K562 (cell line): ENCODE data around the gene LRRC9. TPM values are rescaled to one million over a fixed set of nuclear protein-coding genes. Genes with fewer than 3 reads are reported as not detected.

Source experiments
- BACH1 ChIP-seq: fragments of 200-800 bp; sonication (Bioruptor generic); IDR thresholded peaks from 2 replicates; pipeline ENCODE4 v1.6.1; 2016; ENCODE audit warnings: missing genetic modification characterization, missing compliant biosample characterization
- BRF1 ChIP-seq: IDR thresholded peaks from 3 replicates; pipeline ENCODE4 v1.6.1; 2011; ENCODE audit warnings: borderline replicate concordance, mild to moderate bottlenecking; ENCODE audit not compliant: insufficient read length; ENCODE audit errors: extremely low read depth
- KHSRP ChIP-seq: fragments of 450-650 bp; IDR thresholded peaks from 2 replicates; pipeline ENCODE4 v1.6.1; 2017
- RFX5 ChIP-seq: IDR thresholded peaks from 2 replicates; pipeline ENCODE4 v1.6.1; 2011; ENCODE audit warnings: low read depth, mild to moderate bottlenecking, improper control_type of control experiment, low read length
- SAFB2 ChIP-seq: fragments of 200-400 bp; formaldehyde crosslinking; IDR thresholded peaks from 2 replicates; pipeline ENCODE4 v1.6.1; 2018; ENCODE audit warnings: borderline replicate concordance, low read length, low read depth, moderate library complexity; ENCODE audit not compliant: severe bottlenecking
- SIRT6 ChIP-seq: IDR thresholded peaks from one replicate; pipeline ENCODE4 v1.6.1; 2012; ENCODE audit warnings: low read depth, mild to moderate bottlenecking, control low read depth, inconsistent platforms, low read length, moderate library complexity
- SMAD3 ChIP-seq: fragments of 450-650 bp; formaldehyde crosslinking; conservative IDR thresholded peaks from 2 replicates; pipeline ENCODE4 v1.4.0; 2020; ENCODE audit warnings: mild to moderate bottlenecking
- XRCC5 ChIP-seq: fragments of 200-400 bp; formaldehyde crosslinking; IDR thresholded peaks from 2 replicates; pipeline ENCODE4 v1.6.1; 2017; ENCODE audit warnings: low read depth, mild to moderate bottlenecking, low read length
- ZC3H4 ChIP-seq: sonication (generic); formaldehyde crosslinking; IDR thresholded peaks from 2 replicates; pipeline ENCODE4 v1.9.0; 2021; ENCODE audit warnings: missing genetic modification reagents, borderline replicate concordance
- ZNF551 ChIP-seq: fragments of 250-450 bp; sonication (Bioruptor Pico); IDR thresholded peaks from 2 replicates; pipeline ENCODE4 v1.5.0; 2021; ENCODE audit warnings: mild to moderate bottlenecking, moderate library complexity
- ZNF644 ChIP-seq: fragments of 200-800 bp; sonication (Bioruptor generic); IDR thresholded peaks from 2 replicates; pipeline ENCODE4 v1.6.1; 2016; ENCODE audit warnings: low read depth, missing genetic modification characterization, missing compliant biosample characterization
- ZNF717 ChIP-seq: fragments of 250-450 bp; sonication (Bioruptor Pico); IDR thresholded peaks from 2 replicates; pipeline ENCODE4 v1.5.0; 2021
- ZNF785 ChIP-seq: fragments of 250-450 bp; sonication (Bioruptor Pico); IDR thresholded peaks from 2 replicates; pipeline ENCODE4 v1.4.0; 2020; ENCODE audit warnings: mild to moderate bottlenecking
- polyA plus RNA-seq, 8 experiments: library from polyadenylated mRNA; depleted of rRNA in 4 of 8; stranded (reverse) in 5 of 8; unstranded in 3 of 8; fragments of >200 nt; fragmentation: Nextera tagmentation in 2 of 8; fragmentation: Illumina TruSeq in 1 of 8; extraction: Ambion mirVana in 2 of 8; extraction: Trizol in 1 of 8; gene quantifications; 2 replicates each; pipeline versions ENCODE4 v1.2.1 to v1.2.3, GENCODE V29; 2011 to 2014; ENCODE audit warnings: inconsistent platforms in 1 of 8, missing spikeins in 1 of 8
- total RNA-seq, 7 experiments: library from RNA; depleted of rRNA in 6 of 7; stranded (reverse); fragments of >200 nt in 6 of 7; fragmentation: Illumina TruSeq in 2 of 7; extraction: Trizol in 2 of 7; gene quantifications; 2 replicates each; pipeline versions ENCODE4 v1.2.1 to v1.2.3, GENCODE V29; 2011 to 2021; ENCODE audit warnings: low replicate concordance in 1 of 7
- TF ChIP-seq, protein P1 (sequence below): fragments of 250-450 bp; sonication (Bioruptor Pico); IDR thresholded peaks from 2 replicates; pipeline ENCODE4 v1.9.0; 2021; ENCODE audit warnings: mild to moderate bottlenecking
- TF ChIP-seq, protein P2 (sequence below): fragments of 450-650 bp; IDR thresholded peaks from 2 replicates; pipeline ENCODE4 v1.6.1; 2014; ENCODE audit warnings: low read depth, mild to moderate bottlenecking, moderate library complexity, borderline replicate concordance
- TF ChIP-seq, protein P3 (sequence below), 3 experiments: IDR thresholded peaks in 2 of 3; conservative IDR thresholded peaks in 1 of 3; 2 replicates each; pipeline ENCODE4 v1.5.1; 2011 to 2012; ENCODE audit warnings: low read length in 3 of 3, mild to moderate bottlenecking in 3 of 3, control low read depth in 2 of 3, improper control_type of control experiment in 1 of 3, inconsistent platforms in 1 of 3, low read depth in 1 of 3, mixed read lengths in 1 of 3, moderate library complexity in 1 of 3; ENCODE audit not compliant: insufficient read depth in 2 of 3
- TF ChIP-seq, protein P4 (sequence below): fragments of 250-450 bp; sonication (Bioruptor Pico); IDR thresholded peaks from 2 replicates; pipeline ENCODE4 v1.5.0; 2022; ENCODE audit warnings: mild to moderate bottlenecking
- TF ChIP-seq, protein P5 (sequence below): sonication (generic); formaldehyde crosslinking; IDR thresholded peaks from 2 replicates; pipeline ENCODE4 v1.8.0; 2022; ENCODE audit warnings: missing genetic modification reagents, mild to moderate bottlenecking, borderline replicate concordance

LRRC9 gene
- total and polyA plus RNA-seq, 9 of the 15 experiments (the other 6 are each of a cell fraction or from before 2014, with no cell fraction given), result not detected

DNA sequence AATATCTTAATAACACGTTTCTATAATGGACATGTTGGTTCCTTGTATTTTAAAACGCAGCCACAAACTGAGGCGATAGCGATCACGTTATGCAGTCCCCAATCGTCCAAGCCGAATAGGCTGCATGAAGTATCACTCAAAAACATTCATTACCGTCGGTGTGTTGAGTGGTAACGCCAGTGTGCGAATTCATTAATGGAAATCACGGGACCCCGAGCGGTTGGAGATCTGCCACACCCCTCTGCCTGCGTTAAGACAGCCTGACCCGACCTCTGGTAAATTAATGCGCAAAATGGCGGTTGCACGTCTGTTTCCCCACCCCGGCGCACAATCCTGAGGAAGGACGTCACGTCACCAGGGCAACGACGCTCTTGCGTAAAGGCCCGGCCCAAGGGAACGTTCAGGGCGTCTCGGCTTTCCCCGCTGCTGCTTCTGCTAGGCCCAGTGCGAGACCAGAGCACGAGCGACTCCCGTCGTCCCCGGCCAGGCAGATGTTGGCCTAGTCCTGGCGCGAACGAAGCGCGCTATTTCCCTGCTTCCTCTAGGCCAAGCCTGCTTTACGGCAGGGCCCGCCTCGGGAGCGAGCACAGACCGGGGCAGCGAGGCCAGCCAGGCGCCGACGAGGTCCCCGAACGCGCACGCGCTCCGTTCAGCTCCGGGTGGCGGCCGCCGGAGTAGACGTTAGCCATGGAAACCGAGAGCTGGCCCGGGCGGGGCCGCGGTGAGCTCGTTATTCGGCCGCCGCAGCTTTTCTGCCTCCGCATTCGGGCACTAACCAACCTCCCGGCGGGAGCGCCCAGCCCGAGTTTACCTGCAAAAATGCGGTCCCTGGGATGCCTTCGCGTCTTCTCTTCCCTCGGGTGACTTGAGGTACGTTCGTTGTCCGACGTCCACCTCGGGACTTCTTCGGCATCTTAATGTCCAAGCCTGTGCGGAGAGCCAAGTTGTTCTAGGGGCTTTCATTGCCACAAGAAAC, 171.9 kb downstream of the LRRC9 start, which contains the start of gene PCNX4 (continued):
- TF ChIP-seq SAFB2 (no peak), ZC3H4 (CRISPR knock-in tag) (no peak), SIRT6 (no peak), ZNF551 (no peak), SMAD3 (no peak), BACH1 (tag) (no peak), BRF1 (no peak), ZNF785 (no peak), RFX5 (no peak), XRCC5 (no peak), ZNF644 (no peak), ZNF717 (CRISPR knock-in tag) (no peak), KHSRP (no peak)
- TF ChIP-seq, protein P1, sequence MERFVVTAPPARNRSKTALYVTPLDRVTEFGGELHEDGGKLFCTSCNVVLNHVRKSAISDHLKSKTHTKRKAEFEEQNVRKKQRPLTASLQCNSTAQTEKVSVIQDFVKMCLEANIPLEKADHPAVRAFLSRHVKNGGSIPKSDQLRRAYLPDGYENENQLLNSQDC (CRISPR knock-in tag), result no peak
- TF ChIP-seq, protein P2, sequence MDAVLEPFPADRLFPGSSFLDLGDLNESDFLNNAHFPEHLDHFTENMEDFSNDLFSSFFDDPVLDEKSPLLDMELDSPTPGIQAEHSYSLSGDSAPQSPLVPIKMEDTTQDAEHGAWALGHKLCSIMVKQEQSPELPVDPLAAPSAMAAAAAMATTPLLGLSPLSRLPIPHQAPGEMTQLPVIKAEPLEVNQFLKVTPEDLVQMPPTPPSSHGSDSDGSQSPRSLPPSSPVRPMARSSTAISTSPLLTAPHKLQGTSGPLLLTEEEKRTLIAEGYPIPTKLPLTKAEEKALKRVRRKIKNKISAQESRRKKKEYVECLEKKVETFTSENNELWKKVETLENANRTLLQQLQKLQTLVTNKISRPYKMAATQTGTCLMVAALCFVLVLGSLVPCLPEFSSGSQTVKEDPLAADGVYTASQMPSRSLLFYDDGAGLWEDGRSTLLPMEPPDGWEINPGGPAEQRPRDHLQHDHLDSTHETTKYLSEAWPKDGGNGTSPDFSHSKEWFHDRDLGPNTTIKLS, result no peak
- TF ChIP-seq, protein P3, sequence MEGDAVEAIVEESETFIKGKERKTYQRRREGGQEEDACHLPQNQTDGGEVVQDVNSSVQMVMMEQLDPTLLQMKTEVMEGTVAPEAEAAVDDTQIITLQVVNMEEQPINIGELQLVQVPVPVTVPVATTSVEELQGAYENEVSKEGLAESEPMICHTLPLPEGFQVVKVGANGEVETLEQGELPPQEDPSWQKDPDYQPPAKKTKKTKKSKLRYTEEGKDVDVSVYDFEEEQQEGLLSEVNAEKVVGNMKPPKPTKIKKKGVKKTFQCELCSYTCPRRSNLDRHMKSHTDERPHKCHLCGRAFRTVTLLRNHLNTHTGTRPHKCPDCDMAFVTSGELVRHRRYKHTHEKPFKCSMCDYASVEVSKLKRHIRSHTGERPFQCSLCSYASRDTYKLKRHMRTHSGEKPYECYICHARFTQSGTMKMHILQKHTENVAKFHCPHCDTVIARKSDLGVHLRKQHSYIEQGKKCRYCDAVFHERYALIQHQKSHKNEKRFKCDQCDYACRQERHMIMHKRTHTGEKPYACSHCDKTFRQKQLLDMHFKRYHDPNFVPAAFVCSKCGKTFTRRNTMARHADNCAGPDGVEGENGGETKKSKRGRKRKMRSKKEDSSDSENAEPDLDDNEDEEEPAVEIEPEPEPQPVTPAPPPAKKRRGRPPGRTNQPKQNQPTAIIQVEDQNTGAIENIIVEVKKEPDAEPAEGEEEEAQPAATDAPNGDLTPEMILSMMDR (IDR thresholded peaks at IDR 0.05 in 2 of 3, conservative IDR thresholded peaks at IDR 0.05 in 1 of 3; ENCODE audit: insufficient read depth in 2 of 3, low read depth in 1 of 3, low read length in 3 of 3), result 0 out of 6 replicates have a peak, but pooled peaks of 1 of the 3 experiments have one; percentile 3
- TF ChIP-seq, protein P4, sequence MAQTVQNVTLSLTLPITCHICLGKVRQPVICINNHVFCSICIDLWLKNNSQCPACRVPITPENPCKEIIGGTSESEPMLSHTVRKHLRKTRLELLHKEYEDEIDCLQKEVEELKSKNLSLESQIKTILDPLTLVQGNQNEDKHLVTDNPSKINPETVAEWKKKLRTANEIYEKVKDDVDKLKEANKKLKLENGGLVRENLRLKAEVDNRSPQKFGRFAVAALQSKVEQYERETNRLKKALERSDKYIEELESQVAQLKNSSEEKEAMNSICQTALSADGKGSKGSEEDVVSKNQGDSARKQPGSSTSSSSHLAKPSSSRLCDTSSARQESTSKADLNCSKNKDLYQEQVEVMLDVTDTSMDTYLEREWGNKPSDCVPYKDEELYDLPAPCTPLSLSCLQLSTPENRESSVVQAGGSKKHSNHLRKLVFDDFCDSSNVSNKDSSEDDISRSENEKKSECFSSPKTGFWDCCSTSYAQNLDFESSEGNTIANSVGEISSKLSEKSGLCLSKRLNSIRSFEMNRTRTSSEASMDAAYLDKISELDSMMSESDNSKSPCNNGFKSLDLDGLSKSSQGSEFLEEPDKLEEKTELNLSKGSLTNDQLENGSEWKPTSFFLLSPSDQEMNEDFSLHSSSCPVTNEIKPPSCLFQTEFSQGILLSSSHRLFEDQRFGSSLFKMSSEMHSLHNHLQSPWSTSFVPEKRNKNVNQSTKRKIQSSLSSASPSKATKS, result no peak
- TF ChIP-seq, protein P5, sequence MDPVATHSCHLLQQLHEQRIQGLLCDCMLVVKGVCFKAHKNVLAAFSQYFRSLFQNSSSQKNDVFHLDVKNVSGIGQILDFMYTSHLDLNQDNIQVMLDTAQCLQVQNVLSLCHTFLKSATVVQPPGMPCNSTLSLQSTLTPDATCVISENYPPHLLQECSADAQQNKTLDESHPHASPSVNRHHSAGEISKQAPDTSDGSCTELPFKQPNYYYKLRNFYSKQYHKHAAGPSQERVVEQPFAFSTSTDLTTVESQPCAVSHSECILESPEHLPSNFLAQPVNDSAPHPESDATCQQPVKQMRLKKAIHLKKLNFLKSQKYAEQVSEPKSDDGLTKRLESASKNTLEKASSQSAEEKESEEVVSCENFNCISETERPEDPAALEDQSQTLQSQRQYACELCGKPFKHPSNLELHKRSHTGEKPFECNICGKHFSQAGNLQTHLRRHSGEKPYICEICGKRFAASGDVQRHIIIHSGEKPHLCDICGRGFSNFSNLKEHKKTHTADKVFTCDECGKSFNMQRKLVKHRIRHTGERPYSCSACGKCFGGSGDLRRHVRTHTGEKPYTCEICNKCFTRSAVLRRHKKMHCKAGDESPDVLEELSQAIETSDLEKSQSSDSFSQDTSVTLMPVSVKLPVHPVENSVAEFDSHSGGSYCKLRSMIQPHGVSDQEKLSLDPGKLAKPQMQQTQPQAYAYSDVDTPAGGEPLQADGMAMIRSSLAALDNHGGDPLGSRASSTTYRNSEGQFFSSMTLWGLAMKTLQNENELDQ, result no peak
